GM23248 (cell line): ENCODE data around the gene RHBDF1.

ENCODE experiments used
- EZH2 ChIP-seq: fragments of 200-600 bp; sonication (generic); IDR thresholded peaks from 2 replicates; pipeline ENCODE4 v1.6.1; 2018; ENCODE audit warnings: antibody characterized with exemption, mild to moderate bottlenecking; ENCODE audit not compliant: insufficient read depth, poor library complexity, severe bottlenecking
- EZH2phosphoT487 ChIP-seq: fragments of 200-600 bp; sonication (generic); IDR thresholded peaks from 2 replicates; pipeline ENCODE4 v1.6.1; 2018; ENCODE audit warnings: antibody characterized with exemption, moderate library complexity, mild to moderate bottlenecking, low read depth; ENCODE audit not compliant: insufficient read depth

- TF ChIP-seq EZH2, result no peak
- no peak for TF ChIP-seq EZH2phosphoT487
These were observed 38.4 kb downstream of the RHBDF1 start for GRCh38 chr16:33877-34647.
